BE2C (cell line): ENCODE results near the gene SYCP3. TPM values are rescaled to one million over a fixed set of nuclear protein-coding genes. Genes with fewer than 3 reads are reported as not detected.

Source experiments
- DNase-seq: peaks from one replicate; pipeline ENCODE4 v3.0.0-alpha.2; 2020
- H3K27me3 ChIP-seq: fragments of 250-450 bp; sonication (Bioruptor Pico); 2 replicates; pipeline ENCODE4 v1.5.1; 2020; ENCODE audit warnings: mild to moderate bottlenecking
- H3K36me3 ChIP-seq: fragments of 250-450 bp; sonication (Bioruptor Pico); 2 replicates; pipeline ENCODE4 v1.5.1; 2020; ENCODE audit warnings: mild to moderate bottlenecking
- H3K4me1 ChIP-seq: fragments of 250-450 bp; sonication (Bioruptor Pico); 2 replicates; pipeline ENCODE4 v1.5.1; 2020
- H3K4me3 ChIP-seq: 2 replicates; pipeline ENCODE4 v1.5.1; 2011; ENCODE audit warnings: low read depth, low read length
- H3K9me3 ChIP-seq: fragments of 250-450 bp; sonication (Bioruptor Pico); 2 replicates; pipeline ENCODE4 v1.5.1; 2020
- CTCF ChIP-seq: IDR thresholded peaks from 2 replicates; pipeline ENCODE4 v1.5.1; 2012; ENCODE audit warnings: mild to moderate bottlenecking, low read depth, low read length
- polyA plus RNA-seq: library from polyadenylated mRNA; unstranded; fragments of >200 nt; gene quantifications from one replicate; pipeline ENCODE4 v1.2.1, GENCODE V29; 2012; ENCODE audit warnings: low read depth, missing spikeins; ENCODE audit not compliant: insufficient read length, insufficient read depth

SYCP3 gene
- polyA plus RNA-seq = 0.51 TPM

GRCh38 chr12:101738920-101739665, at the start of gene SYCP3:
TSS of gene SYCP3 (minus strand) at chr12:101739462. CDS start at chr12:101737935, 1,527 bp downstream.
- H3K36me3 ChIP-seq = no peaks in the 10 kb centered on the region
- no peak within 1 kb of the TSS for H3K4me3 ChIP-seq
- no peak for DNase-seq
- H3K27me3 ChIP-seq = no peaks in the 10 kb centered on the region
- no peaks in the 10 kb centered on the region for H3K9me3 ChIP-seq
- no peak for TF ChIP-seq CTCF
- H3K4me1 ChIP-seq = no peaks in the 10 kb centered on the region

- no peak for TF ChIP-seq CTCF
- no peak for DNase-seq
- H3K9me3 ChIP-seq = no peaks in the 10 kb centered on the region
- no peaks in the 10 kb centered on the region for H3K36me3 ChIP-seq
- H3K27me3 ChIP-seq = no peaks in the 10 kb centered on the region
- H3K4me3 ChIP-seq = no peak overlapping the region
- H3K4me1 ChIP-seq = no peaks in the 10 kb centered on the region
These were observed 46.4 kb upstream of the SYCP3 start for GRCh38 chr12:101785671-101786070.

- Histone ChIP-seq H3K27me3 (no peaks in the 10 kb centered on the region), H3K36me3 (no peaks in the 10 kb centered on the region), H3K4me3 (no peak overlapping the region), H3K4me1 (no peaks in the 10 kb centered on the region), H3K9me3 (no peaks in the 10 kb centered on the region)
- DNase-seq = no peak
- TF ChIP-seq CTCF = no peak
These were observed 45.1 kb upstream of the SYCP3 start for GRCh38 chr12:101784376-101784775.

GRCh38 chr12:101783838-101784237, 44.6 kb upstream of the SYCP3 start:
- no peaks in the 10 kb centered on the region for H3K27me3 ChIP-seq
- no peak for TF ChIP-seq CTCF
- no peaks in the 10 kb centered on the region for H3K4me1 ChIP-seq
- no peak for DNase-seq
- H3K9me3 ChIP-seq = no peaks in the 10 kb centered on the region
- no peak overlapping the region for H3K4me3 ChIP-seq
- no peaks in the 10 kb centered on the region for H3K36me3 ChIP-seq

- TF ChIP-seq CTCF = no peak
- Histone ChIP-seq H3K36me3 (no peaks in the 10 kb centered on the region), H3K9me3 (no peaks in the 10 kb centered on the region), H3K4me1 (no peaks in the 10 kb centered on the region), H3K4me3 (no peak overlapping the region), H3K27me3 (no peaks in the 10 kb centered on the region)
- no peak for DNase-seq
These were observed 43.9 kb upstream of the SYCP3 start for GRCh38 chr12:101783150-101783549.

- no peak for DNase-seq
- TF ChIP-seq CTCF = no peak
- no peaks in the 10 kb centered on the region for H3K36me3 ChIP-seq
These were observed 43.0 kb upstream of the SYCP3 start for GRCh38 chr12:101782273-101782731.

More at GRCh38 chr12:101782273-101782731, 43.0 kb upstream of the SYCP3 start:
- Histone ChIP-seq H3K4me3 (no peak overlapping the region), H3K27me3 (no peaks in the 10 kb centered on the region), H3K9me3 (no peaks in the 10 kb centered on the region), H3K4me1 (no peaks in the 10 kb centered on the region)
